H1 (cell line): ENCODE measurements around the gene TYMS.

Source experiments
- BRCA1 ChIP-seq: IDR thresholded peaks from 2 replicates; pipeline ENCODE4 v1.6.1; 2012; ENCODE audit warnings: low read depth, low read length, improper control_type of control experiment
- CEBPB ChIP-seq: IDR thresholded peaks from 2 replicates; pipeline ENCODE4 v1.6.1; 2012; ENCODE audit warnings: low read depth, low read length
- CTCF ChIP-seq, 3 experiments: IDR thresholded peaks; 1 replicate in 2 of 3; 2 replicates in 1 of 3; pipeline versions ENCODE4 v1.5.1 to v1.6.1; 2011; ENCODE audit warnings: low read length in 3 of 3, mild to moderate bottlenecking in 3 of 3, inconsistent platforms in 2 of 3, low read depth in 1 of 3, moderate library complexity in 1 of 3; ENCODE audit not compliant: insufficient read depth in 1 of 3; ENCODE audit errors: control extremely low read depth in 1 of 3
- EP300 ChIP-seq, 2 experiments: IDR thresholded peaks; 1 replicate in 1 of 2; 2 replicates in 1 of 2; pipeline ENCODE4 v1.6.1; 2011 to 2012; ENCODE audit warnings: low read depth in 2 of 2, low read length in 2 of 2, mild to moderate bottlenecking in 2 of 2, borderline replicate concordance in 1 of 2, inconsistent platforms in 1 of 2, moderate library complexity in 1 of 2
- EZH2 ChIP-seq: fragments of 200-600 bp; sonication (generic); IDR thresholded peaks from 2 replicates; pipeline ENCODE4 v1.7.1; 2012; ENCODE audit warnings: low read depth, mild to moderate bottlenecking, moderate library complexity, low read length, inconsistent platforms; ENCODE audit not compliant: severe bottlenecking
- JUN ChIP-seq: IDR thresholded peaks from 2 replicates; pipeline ENCODE4 v1.6.1; 2011; ENCODE audit warnings: low read depth, mild to moderate bottlenecking, improper control_type of control experiment, low read length
- JUND ChIP-seq: IDR thresholded peaks from 2 replicates; pipeline ENCODE4 v1.6.1; 2011; ENCODE audit warnings: mild to moderate bottlenecking, improper control_type of control experiment, low read length
- KDM5A ChIP-seq: fragments of 200-600 bp; IDR thresholded peaks from 2 replicates; pipeline ENCODE4 v1.7.1; 2012; ENCODE audit warnings: mild to moderate bottlenecking, low read length, inconsistent platforms, mixed read lengths
- MAX ChIP-seq: IDR thresholded peaks from 2 replicates; pipeline ENCODE4 v1.6.1; 2012; ENCODE audit warnings: inconsistent platforms
- RFX5 ChIP-seq: IDR thresholded peaks from 2 replicates; pipeline ENCODE4 v1.6.1; 2011; ENCODE audit warnings: low read depth, low read length, improper control_type of control experiment, borderline replicate concordance
- RNF2 ChIP-seq: fragments of 200-900, 300-1000 bp; sonication (generic); IDR thresholded peaks from 2 replicates; pipeline ENCODE4 v1.7.1; 2016; ENCODE audit warnings: borderline replicate concordance, low read depth, mild to moderate bottlenecking, antibody characterized with exemption, low read length; ENCODE audit not compliant: poor library complexity, severe bottlenecking; ENCODE audit errors: missing control alignments
- TAF1 ChIP-seq: IDR thresholded peaks from 2 replicates; pipeline ENCODE4 v1.6.1; 2011; ENCODE audit warnings: mild to moderate bottlenecking, low read depth, low read length
- TF ChIP-seq, protein P1 (sequence below): IDR thresholded peaks from 2 replicates; pipeline ENCODE4 v1.6.1; 2011; ENCODE audit warnings: low read length, improper control_type of control experiment
- TF ChIP-seq, protein P2 (sequence below): IDR thresholded peaks from 2 replicates; pipeline ENCODE4 v1.6.1; 2012; ENCODE audit warnings: low read length, inconsistent platforms

- TF ChIP-seq KDM5A (no peak), JUN (no peak), CTCF (IDR thresholded peaks at IDR 0.05; ENCODE audit: control extremely low read depth in 1 of 3, insufficient read depth in 1 of 3, low read depth in 1 of 3, low read length in 3 of 3) (no peak), MAX (no peak), JUND (no peak), RFX5 (no peak), BRCA1 (no peak), CEBPB (no peak), RNF2 (no peak), TAF1 (no peak), EZH2 (no peak), EP300 (IDR thresholded peaks at IDR 0.05; ENCODE audit: borderline replicate concordance in 1 of 2, low read depth in 2 of 2, low read length in 2 of 2) (no peak)
- TF ChIP-seq, protein P1, sequence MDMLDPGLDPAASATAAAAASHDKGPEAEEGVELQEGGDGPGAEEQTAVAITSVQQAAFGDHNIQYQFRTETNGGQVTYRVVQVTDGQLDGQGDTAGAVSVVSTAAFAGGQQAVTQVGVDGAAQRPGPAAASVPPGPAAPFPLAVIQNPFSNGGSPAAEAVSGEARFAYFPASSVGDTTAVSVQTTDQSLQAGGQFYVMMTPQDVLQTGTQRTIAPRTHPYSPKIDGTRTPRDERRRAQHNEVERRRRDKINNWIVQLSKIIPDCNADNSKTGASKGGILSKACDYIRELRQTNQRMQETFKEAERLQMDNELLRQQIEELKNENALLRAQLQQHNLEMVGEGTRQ, result no peak
- TF ChIP-seq, protein P2, sequence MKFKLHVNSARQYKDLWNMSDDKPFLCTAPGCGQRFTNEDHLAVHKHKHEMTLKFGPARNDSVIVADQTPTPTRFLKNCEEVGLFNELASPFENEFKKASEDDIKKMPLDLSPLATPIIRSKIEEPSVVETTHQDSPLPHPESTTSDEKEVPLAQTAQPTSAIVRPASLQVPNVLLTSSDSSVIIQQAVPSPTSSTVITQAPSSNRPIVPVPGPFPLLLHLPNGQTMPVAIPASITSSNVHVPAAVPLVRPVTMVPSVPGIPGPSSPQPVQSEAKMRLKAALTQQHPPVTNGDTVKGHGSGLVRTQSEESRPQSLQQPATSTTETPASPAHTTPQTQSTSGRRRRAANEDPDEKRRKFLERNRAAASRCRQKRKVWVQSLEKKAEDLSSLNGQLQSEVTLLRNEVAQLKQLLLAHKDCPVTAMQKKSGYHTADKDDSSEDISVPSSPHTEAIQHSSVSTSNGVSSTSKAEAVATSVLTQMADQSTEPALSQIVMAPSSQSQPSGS, result no peak
Observed at GRCh38 chr18:655445-655844, 2.0 kb upstream of the TYMS start.
